Subcutaneous abdominal adipose tissue (tissue), 5 donors: ENCODE data around the gene EDAR.

Source experiments
- H3K27ac ChIP-seq: one replicate; pipeline ENCODE4 v1.7.0; 2013; ENCODE audit warnings: low read depth, mild to moderate bottlenecking, inconsistent platforms, low read length, moderate library complexity
- H3K27me3 ChIP-seq, 5 donors: one replicate each; pipeline ENCODE4 v1.7.0; 2013; ENCODE audit warnings: low read length in 5 of 5, inconsistent platforms in 1 of 5; ENCODE audit not compliant: control insufficient read depth in 5 of 5, insufficient read depth in 4 of 5
- H3K36me3 ChIP-seq, 5 donors: one replicate each; pipeline ENCODE4 v1.7.0; 2013; ENCODE audit warnings: low read length in 5 of 5; ENCODE audit not compliant: control insufficient read depth in 5 of 5, insufficient read depth in 5 of 5
- H3K4me1 ChIP-seq, 5 donors: one replicate each; pipeline ENCODE4 v1.7.0; 2013; ENCODE audit warnings: low read length in 5 of 5, mild to moderate bottlenecking in 3 of 5, moderate library complexity in 1 of 5; ENCODE audit not compliant: control insufficient read depth in 5 of 5, insufficient read depth in 5 of 5
- H3K4me3 ChIP-seq, 5 donors: one replicate each; pipeline ENCODE4 v1.7.0; 2013; ENCODE audit warnings: low read length in 5 of 5, low read depth in 1 of 5
- H3K9ac ChIP-seq, 5 donors: one replicate each; pipeline ENCODE4 v1.7.0; 2013; ENCODE audit warnings: low read length in 5 of 5, mild to moderate bottlenecking in 4 of 5, moderate library complexity in 3 of 5
- H3K9me3 ChIP-seq, 5 donors: one replicate each; pipeline ENCODE4 v1.7.0; 2013; ENCODE audit warnings: low read length in 5 of 5; ENCODE audit not compliant: control insufficient read depth in 5 of 5
- donor health status: healthy.
- donor health status: healthy.
- donor health status: healthy.
- donor health status: healthy.
- donor health status: healthy.

Gene EDAR

DNA sequence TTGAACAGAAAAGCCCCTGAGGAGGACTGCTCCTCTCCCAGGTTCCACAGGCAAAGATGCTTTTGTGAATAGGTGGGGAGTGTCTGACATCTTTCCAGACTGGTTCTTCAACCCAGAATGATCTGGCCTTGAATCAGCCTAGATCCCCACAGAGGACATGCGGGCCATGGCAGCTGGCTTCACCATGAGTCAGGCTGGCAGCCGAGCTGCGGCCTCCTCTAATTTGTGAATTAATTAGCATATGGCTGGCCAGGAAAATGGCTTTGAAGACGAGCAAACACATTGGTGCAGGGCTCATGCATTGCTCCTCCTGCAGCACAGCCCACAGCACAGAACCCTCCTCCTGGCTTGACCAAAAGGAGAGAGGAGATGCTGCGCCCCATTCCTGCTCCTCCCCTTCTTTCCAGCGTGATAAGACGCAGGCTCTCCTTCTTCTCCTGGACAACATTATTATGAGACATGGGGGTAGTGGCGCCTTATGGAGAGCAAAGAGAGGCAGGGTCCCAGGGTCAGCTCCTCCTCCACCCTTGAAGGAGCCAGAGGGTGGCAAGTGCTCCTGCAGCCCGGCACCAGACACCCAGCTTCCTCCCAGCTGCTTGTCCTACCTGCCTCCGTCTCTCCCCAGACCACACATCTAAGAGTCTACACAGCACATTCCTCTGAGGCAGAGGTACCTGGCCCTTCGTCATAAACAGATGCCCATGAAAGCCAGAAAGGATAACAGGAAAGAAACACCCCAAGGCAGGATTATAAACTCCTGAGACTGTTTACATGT is 66.7 kb downstream of the EDAR start:
- Histone ChIP-seq H3K4me1 (no peaks in the 10 kb centered on the region), H3K9ac (no peak overlapping the region), H3K27ac (no peak overlapping the region), H3K27me3 (peaks cover 0 to 6% (median 2%) of the 10 kb centered on the region in 5 donors), H3K9me3 (no peaks in the 10 kb centered on the region), H3K4me3 (no peak overlapping the region), H3K36me3 (no peaks in the 10 kb centered on the region)

DNA sequence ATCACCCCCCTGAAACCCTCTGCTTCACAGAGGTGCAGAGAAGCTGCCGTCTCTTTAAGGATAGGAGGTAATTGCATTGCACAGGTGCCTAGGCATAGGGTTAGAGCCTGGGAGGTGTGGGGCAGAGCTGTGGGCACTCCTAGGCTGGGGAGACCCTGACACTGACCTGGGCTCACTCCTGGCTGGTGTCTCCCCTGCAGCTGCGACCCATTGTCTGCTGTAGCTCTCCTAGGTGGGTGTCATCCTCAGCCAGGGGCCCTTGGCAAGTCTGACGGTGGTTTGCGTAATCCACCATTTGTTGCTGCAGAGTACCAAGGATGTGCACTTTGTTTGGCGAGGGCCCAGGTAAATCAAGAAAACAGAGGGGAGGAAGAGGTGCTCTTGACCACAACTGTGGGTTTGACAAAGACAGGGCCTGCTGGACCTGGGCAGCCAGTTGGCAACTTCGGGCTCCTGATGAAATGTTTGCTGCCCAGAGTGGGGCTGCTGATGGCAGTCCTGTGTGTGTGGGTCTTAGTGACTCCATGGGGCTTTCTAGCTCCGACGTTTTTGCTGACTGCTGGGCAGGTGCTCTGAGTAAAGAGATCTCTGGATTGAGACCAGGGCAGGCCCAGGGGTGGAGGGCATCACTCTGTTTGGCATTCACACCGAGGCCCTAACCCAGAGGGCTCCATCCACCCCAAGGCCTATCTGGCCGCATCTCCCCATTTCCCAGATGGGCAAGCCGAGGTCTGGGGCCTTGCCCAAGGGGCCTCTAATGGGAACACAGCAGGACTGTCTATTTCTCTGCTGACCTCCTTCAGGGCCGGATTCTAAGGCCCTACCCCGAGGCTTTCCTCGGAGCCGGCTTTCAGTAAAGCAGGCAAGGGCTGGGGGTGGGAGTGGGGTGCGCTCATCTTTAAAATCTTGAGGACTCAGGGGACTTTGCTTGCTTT is 67.7 kb downstream of the EDAR start:
- H3K27me3 ChIP-seq = peaks cover 0 to 6% (median 2%) of the 10 kb centered on the region in 5 donors
- H3K36me3 ChIP-seq = no peaks in the 10 kb centered on the region
- no peak overlapping the region for H3K9ac ChIP-seq
- H3K27ac ChIP-seq = no peak overlapping the region
- H3K4me1 ChIP-seq = no peaks in the 10 kb centered on the region
- no peak overlapping the region for H3K4me3 ChIP-seq
- H3K9me3 ChIP-seq = no peaks in the 10 kb centered on the region

DNA sequence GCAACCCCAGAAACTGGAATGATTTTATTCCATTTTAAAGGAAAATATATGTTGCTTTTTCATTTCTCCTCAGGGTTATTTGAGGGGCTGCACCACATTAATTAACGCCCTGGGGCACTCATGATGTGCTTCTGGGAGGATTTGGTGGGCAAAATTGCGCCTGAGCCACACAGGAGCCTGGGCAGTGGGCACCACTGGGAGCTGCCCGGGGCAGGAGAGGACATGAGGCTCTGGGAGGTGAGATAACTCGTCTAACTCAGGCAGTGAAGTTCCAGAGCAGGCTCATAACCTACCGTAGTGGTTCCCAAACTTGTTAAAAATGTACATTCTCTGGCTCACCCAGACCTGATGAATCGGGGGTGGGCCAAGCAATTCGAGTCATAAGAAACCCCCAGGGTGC is 68.3 kb downstream of the EDAR start:
- Histone ChIP-seq H3K36me3 (no peaks in the 10 kb centered on the region), H3K27me3 (peaks cover 0 to 6% (median 2%) of the 10 kb centered on the region in 5 donors), H3K4me1 (no peaks in the 10 kb centered on the region), H3K9ac (no peak overlapping the region), H3K27ac (no peak overlapping the region), H3K4me3 (no peak overlapping the region), H3K9me3 (no peaks in the 10 kb centered on the region)

DNA sequence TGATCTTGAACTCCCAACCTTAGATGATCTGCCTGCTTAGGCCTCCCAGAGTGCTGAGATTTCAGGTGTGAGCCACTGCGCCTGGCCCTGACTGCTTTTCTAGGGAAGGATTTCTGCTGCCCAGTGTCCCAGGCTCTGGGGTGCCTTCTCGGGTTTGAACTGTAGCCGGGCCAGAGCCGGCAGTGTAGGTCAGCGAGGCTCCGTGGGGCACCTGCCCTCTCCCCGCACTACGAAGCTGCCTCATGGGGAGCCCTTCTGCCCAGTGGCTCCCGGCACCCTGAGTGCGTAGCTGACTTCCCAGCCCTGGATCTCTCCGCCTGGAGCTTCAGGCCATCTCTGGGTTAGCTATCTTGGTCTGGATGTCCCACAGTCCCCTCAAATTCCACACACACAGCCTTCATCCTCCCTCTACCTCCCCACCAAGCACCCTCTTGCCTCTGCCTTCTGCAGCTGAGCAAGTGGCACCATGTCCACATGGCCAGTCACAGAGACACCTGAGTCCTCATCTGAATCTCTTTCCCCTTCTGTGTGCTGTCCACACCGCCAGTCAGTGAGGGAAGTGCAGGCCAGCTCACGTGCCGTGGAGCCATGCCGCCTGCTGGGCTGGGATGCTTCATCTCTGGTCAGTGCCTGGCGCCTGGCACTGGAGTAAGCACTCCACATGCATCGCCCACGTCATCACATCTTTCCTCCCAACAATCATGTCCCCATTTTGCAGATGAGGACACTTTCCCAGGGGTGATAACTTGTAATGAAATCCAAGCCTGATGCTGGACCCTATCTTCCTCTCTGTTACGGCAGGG is 69.2 kb downstream of the EDAR start:
- Histone ChIP-seq H3K4me3 (no peak overlapping the region), H3K4me1 (no peaks in the 10 kb centered on the region), H3K9ac (no peak overlapping the region), H3K27ac (no peak overlapping the region), H3K27me3 (peaks cover 0 to 6% (median 2%) of the 10 kb centered on the region in 5 donors), H3K36me3 (no peaks in the 10 kb centered on the region), H3K9me3 (no peaks in the 10 kb centered on the region)

DNA sequence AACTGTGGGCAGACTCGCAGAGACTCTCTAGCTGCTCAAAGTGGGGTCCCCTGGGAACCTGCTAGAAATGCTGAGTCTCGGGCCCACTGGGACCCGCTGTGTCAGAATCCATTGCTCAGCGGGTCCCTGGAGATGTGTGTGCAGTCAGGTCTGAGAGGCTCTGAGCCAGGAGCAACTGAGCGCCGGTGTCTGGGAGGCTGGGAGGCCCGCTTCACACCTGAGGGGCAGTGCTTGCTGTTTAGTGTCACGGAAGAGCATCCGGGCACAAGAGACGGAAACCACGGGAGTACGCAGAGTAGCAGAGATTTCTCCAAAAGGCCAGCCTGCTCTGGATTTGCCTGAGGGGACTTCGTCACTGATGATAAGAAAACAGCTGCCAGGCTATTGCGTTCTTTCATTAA is 70.1 kb downstream of the EDAR start:
- Histone ChIP-seq H3K4me3 (no peak overlapping the region), H3K9ac (no peak overlapping the region), H3K9me3 (no peaks in the 10 kb centered on the region), H3K4me1 (no peaks in the 10 kb centered on the region), H3K36me3 (no peaks in the 10 kb centered on the region), H3K27me3 (peaks cover 0 to 6% (median 2%) of the 10 kb centered on the region in 5 donors), H3K27ac (no peak overlapping the region)

DNA sequence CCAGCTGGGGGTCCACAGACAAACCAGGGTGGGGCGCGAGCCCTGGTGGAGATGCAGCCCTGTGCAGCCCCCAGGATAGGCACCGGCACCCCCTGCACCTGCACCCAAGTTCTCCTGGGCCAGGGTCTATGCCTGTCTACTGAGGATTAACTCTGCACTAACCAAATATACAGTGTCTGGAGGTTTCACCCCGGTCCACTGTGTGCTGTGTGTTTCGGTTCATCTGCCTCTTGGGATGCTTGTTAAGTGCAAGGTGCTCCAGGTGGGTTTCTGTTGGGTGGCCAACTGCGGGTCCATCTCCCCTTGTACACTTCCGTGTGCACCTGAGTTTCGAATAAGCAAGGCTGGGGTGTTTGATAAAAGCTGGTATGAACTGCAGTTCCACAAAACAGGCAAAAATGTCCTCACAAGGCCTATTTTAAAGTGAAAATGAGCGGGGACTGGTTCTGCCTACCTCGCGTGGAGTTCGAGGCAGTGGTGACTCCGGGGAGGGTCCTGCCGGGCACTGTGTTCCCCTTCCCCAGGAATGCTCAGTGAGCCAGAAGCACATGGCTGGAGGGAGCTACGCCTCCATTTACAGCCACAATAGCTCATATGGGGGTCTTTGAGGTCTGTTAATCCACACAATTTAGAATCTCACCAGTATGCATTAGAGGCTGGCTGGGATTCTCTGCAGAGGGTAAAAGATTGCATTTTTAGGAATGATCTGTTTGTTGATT is 70.7 kb downstream of the EDAR start:
- Histone ChIP-seq H3K4me1 (no peaks in the 10 kb centered on the region), H3K4me3 (no peak overlapping the region), H3K9ac (no peak overlapping the region), H3K36me3 (no peaks in the 10 kb centered on the region), H3K27me3 (peaks cover 0 to 6% (median 2%) of the 10 kb centered on the region in 5 donors), H3K9me3 (no peaks in the 10 kb centered on the region), H3K27ac (no peak overlapping the region)

DNA sequence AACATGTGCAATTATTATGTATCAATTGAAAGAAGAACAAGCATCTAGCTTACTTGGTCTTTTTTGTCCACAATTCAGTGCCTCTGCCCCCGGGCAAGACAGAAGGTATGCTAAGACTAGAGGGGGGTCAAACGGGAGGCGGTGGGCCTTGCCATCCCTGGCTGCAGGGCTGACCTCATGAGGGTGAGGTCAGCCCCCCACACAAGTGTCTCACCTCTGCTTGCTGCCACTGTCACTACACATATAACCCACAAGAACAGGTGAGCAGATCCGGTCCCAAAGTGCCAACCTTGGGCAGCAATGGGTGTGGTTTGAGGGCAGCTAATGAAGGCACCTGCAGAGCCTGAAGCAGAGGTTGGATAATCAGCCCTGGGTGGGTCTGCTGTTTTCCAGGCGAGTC is 71.5 kb downstream of the EDAR start:
- no peaks in the 10 kb centered on the region for H3K36me3 ChIP-seq
- H3K9me3 ChIP-seq = no peaks in the 10 kb centered on the region
- H3K4me3 ChIP-seq = no peak overlapping the region
- H3K9ac ChIP-seq = no peak overlapping the region
- no peaks in the 10 kb centered on the region for H3K4me1 ChIP-seq
- no peak overlapping the region for H3K27ac ChIP-seq
- peaks cover 0 to 6% (median 0%) of the 10 kb centered on the region in 5 donors for H3K27me3 ChIP-seq

DNA sequence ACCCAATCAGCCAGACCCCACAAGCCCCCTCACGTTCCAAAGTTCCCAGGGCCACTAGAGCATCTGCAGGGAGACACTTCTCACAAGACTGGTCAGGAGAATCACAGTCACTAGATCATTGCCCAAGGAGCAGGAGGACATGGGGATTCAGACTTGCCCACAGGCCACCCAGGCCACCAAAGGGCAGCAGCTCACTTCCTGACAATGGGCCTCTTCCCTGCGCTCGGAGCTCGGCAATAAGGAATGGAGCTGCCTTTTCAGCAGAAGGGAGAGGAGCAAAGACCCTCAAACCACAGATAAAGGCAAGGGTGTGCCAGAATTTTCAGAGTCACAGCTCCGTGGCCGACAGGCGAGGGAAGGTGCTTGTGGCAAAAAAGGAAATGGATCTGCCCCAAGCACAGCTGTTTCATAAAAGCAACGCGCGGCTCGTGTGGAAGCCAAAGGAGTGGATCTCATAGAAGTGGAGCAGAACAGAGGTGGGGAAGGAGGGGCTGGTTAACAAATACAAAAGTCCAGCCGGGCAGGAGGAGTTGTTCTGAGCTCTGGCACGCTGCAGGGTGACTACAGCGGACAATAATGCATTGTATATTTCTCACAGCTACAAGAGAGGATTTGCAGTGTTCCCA is 72.1 kb downstream of the EDAR start:
- no peaks in the 10 kb centered on the region for H3K4me1 ChIP-seq
- no peak overlapping the region for H3K4me3 ChIP-seq
- no peak overlapping the region for H3K27ac ChIP-seq
- no peaks in the 10 kb centered on the region for H3K36me3 ChIP-seq
- H3K9me3 ChIP-seq = no peaks in the 10 kb centered on the region
- peaks cover 0 to 8% (median 0%) of the 10 kb centered on the region in 5 donors for H3K27me3 ChIP-seq
- H3K9ac ChIP-seq = no peak overlapping the region

DNA sequence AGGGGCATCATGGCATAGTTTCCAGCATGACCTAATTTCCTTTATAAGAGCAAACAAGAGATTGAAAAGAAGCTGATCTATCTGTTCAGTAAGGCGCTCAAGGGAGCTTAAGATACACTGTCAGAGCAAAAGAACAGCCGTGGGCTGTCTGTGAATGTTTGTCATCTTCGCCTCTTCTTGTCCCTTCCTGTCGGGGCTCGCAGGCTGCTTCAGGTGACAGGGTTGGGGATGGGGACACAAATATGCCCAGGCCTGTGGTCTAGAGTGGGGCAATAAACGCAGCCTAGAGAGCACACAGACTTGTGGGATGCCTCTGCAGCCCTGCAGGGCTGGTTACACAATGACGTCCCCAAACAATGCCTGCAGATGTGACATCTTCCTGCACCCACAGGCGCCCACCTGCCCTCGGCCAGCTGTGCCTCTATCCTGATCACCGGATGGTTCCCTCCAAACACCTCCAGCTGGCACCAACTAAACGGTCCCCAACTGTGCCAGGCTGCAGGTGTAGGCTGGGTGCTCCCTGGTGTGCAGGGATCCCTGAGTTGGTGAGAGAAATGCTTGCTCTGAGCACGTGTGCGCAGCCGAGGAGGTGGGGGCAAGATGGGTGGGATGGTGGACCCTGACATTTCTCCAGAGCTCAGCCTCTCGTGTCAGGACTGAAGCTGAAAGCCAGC is 72.8 kb downstream of the EDAR start:
- H3K9ac ChIP-seq = no peak overlapping the region
- H3K9me3 ChIP-seq = no peaks in the 10 kb centered on the region
- no peaks in the 10 kb centered on the region for H3K4me1 ChIP-seq
- no peak overlapping the region for H3K27ac ChIP-seq
- no peak overlapping the region for H3K4me3 ChIP-seq
- H3K36me3 ChIP-seq = no peaks in the 10 kb centered on the region
- peaks cover 0 to 8% (median 0%) of the 10 kb centered on the region in 5 donors for H3K27me3 ChIP-seq
